WTC11 (cell line): ENCODE data around the gene KDELR3. TPM values are rescaled to one million over a fixed set of nuclear protein-coding genes. Genes with fewer than 3 reads are reported as not detected.
A peak's percentile ranks its signal among the peaks of the same experiment; 100 is the strongest.

Source experiments
- ATAC-seq: fragments of 200-7000 bp; cut with Tn5 transposase; 2 replicates; pipeline ENCODE4 v1.10.0; 2021; ENCODE audit warnings: mild to moderate bottlenecking, moderate library complexity
- CTCF ChIA-PET: fragments of 300-600 bp; sonication (Branson Sonifier 250); formaldehyde crosslinking; loops from one replicate; lab custom pipeline; 2021; ENCODE audit warnings: antibody characterized with exemption; lab: Charles Lee
- POLR2A ChIA-PET: fragments of 350-600 bp; sonication (Branson Sonifier 250); formaldehyde crosslinking; loops from one replicate; lab custom pipeline; 2021; ENCODE audit warnings: antibody characterized with exemption; lab: Charles Lee
- DNase-seq: peaks from one replicate; pipeline ENCODE4 v3.0.0; 2021; ENCODE audit warnings: low spot score
- H3K27ac Mint-ChIP-seq: 2 replicates; pipeline ENCODE4 v1.8.0; 2021; ENCODE audit warnings: mixed read lengths
- H3K27me3 Mint-ChIP-seq: 2 replicates; pipeline ENCODE4 v1.8.0; 2021; ENCODE audit warnings: low read depth, mild to moderate bottlenecking, moderate library complexity, mixed read lengths
- H3K36me3 Mint-ChIP-seq: 2 replicates; pipeline ENCODE4 v1.8.0; 2021; ENCODE audit warnings: mixed read lengths
- H3K4me1 Mint-ChIP-seq: 2 replicates; pipeline ENCODE4 v1.8.0; 2022; ENCODE audit warnings: mixed read lengths
- H3K4me3 Mint-ChIP-seq: 2 replicates; pipeline ENCODE4 v1.8.0; 2021; ENCODE audit warnings: mild to moderate bottlenecking, moderate library complexity, mixed read lengths
- H3K9me3 Mint-ChIP-seq: 2 replicates; pipeline ENCODE4 v1.8.0; 2021; ENCODE audit warnings: mixed read lengths
- EMX1 ChIP-seq: fragments of 250-450 bp; sonication (Bioruptor Pico); IDR thresholded peaks from 2 replicates; pipeline ENCODE4 v1.8.0; 2021; ENCODE audit warnings: mild to moderate bottlenecking
- RORB ChIP-seq: fragments of 250-450 bp; sonication (Bioruptor Pico); IDR thresholded peaks from 2 replicates; pipeline ENCODE4 v1.9.0; 2021; ENCODE audit warnings: mild to moderate bottlenecking
- SP1 ChIP-seq: sonication (generic); formaldehyde crosslinking; conservative IDR thresholded peaks from 2 replicates; pipeline ENCODE4 v1.8.1; 2022; ENCODE audit warnings: missing genetic modification reagents
- TP53 ChIP-seq: sonication (generic); formaldehyde crosslinking; IDR thresholded peaks from 2 replicates; pipeline ENCODE4 v1.8.1; 2023; ENCODE audit warnings: mild to moderate bottlenecking, missing genetic modification reagents
- ZNF232 ChIP-seq: sonication (generic); formaldehyde crosslinking; IDR thresholded peaks from 2 replicates; pipeline ENCODE4 v1.8.0; 2022; ENCODE audit warnings: mild to moderate bottlenecking, missing genetic modification reagents
- total RNA-seq: library from RNA; stranded (reverse); gene quantifications from 3 replicates; pipeline ENCODE4 v1.2.3, GENCODE V29; 2021
- TF ChIP-seq, protein P1 (sequence below): sonication (generic); formaldehyde crosslinking; conservative IDR thresholded peaks from 2 replicates; pipeline ENCODE4 v1.8.1; 2023; ENCODE audit warnings: mild to moderate bottlenecking, low read depth, missing genetic modification reagents, moderate library complexity
- TF ChIP-seq, protein P2 (sequence below): sonication (generic); formaldehyde crosslinking; IDR thresholded peaks from 2 replicates; pipeline ENCODE4 v1.8.0; 2022; ENCODE audit warnings: missing genetic modification reagents
- TF ChIP-seq, protein P3 (sequence below): sonication (generic); formaldehyde crosslinking; IDR thresholded peaks from 2 replicates; pipeline ENCODE4 v1.8.1; 2022; ENCODE audit warnings: mild to moderate bottlenecking, moderate library complexity, missing genetic modification reagents
- TF ChIP-seq, protein P4 (sequence below): sonication (generic); formaldehyde crosslinking; IDR thresholded peaks from 2 replicates; pipeline ENCODE4 v1.8.1; 2023; ENCODE audit warnings: mild to moderate bottlenecking, missing genetic modification reagents

Gene KDELR3
- total RNA-seq, 1 experiment from 2014 or later: 5.7 TPM

DNA sequence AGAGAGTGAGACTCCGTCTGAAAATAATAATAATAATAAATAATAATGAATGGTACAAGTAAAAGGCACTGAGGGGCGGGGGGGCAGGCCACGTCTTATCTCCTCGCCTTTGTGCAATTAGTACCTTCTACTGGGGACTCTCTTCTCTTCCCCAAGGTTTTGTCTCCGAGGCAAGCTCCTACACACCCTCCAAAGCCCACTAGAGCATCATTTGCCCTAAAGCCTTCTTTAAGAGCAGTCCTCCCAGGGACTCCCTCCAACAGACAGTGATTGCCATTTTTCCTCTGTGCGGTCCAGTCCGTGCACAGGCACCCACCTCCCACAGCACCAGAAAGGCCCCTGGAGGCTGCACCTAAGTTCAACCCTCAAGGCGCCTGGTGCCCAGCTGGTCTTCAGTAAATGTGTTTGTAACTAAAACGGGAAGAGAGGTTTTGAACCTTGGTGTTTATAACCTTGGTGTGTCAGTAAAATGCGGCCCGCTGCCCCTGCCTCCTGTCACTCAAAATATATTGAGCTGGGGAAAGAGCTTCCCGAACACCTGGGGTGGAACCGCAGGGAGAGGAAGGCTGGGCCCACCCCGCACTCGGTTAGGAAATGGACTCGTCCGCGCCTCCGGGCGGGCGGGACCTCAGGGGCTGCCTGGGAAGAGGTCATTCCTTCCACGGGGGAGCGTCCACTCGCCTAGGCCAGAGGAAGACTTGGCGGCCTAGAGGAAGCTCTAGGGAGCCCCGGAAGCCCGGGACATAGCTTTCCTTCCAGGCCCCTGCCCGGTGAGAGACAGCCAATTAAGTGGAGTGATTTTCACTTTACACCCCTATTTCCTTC, 4.7 kb upstream of the KDELR3 start:
- CTCF ChIA-PET: interaction anchor here (0.5 to 3.2 kb wide), 12 partner anchors 15 to 411 kb away, joined by 3 to 15 read pairs (median 4); partner anchors contain the start of gene DMC1
- H3K36me3 Mint-ChIP-seq: no peaks in the 10 kb centered on the region
- no peaks in the 10 kb centered on the region for H3K9me3 Mint-ChIP-seq
- H3K27ac Mint-ChIP-seq: no peak overlapping the region
- H3K4me1 Mint-ChIP-seq: peaks cover 33% of the 10 kb centered on the region
- H3K4me3 Mint-ChIP-seq: peak overlapping the region; percentile 61
- ATAC-seq: peak; percentile 32
- DNase-seq: peak; percentile 81
- TF ChIP-seq EMX1 (CRISPR knock-in tag) (no peak), SP1 (CRISPR knock-in tag) (peak; percentile 61)
- TF ChIP-seq, protein P1, sequence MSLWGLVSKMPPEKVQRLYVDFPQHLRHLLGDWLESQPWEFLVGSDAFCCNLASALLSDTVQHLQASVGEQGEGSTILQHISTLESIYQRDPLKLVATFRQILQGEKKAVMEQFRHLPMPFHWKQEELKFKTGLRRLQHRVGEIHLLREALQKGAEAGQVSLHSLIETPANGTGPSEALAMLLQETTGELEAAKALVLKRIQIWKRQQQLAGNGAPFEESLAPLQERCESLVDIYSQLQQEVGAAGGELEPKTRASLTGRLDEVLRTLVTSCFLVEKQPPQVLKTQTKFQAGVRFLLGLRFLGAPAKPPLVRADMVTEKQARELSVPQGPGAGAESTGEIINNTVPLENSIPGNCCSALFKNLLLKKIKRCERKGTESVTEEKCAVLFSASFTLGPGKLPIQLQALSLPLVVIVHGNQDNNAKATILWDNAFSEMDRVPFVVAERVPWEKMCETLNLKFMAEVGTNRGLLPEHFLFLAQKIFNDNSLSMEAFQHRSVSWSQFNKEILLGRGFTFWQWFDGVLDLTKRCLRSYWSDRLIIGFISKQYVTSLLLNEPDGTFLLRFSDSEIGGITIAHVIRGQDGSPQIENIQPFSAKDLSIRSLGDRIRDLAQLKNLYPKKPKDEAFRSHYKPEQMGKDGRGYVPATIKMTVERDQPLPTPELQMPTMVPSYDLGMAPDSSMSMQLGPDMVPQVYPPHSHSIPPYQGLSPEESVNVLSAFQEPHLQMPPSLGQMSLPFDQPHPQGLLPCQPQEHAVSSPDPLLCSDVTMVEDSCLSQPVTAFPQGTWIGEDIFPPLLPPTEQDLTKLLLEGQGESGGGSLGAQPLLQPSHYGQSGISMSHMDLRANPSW (CRISPR knock-in tag): no peak
- TF ChIP-seq, protein P2, sequence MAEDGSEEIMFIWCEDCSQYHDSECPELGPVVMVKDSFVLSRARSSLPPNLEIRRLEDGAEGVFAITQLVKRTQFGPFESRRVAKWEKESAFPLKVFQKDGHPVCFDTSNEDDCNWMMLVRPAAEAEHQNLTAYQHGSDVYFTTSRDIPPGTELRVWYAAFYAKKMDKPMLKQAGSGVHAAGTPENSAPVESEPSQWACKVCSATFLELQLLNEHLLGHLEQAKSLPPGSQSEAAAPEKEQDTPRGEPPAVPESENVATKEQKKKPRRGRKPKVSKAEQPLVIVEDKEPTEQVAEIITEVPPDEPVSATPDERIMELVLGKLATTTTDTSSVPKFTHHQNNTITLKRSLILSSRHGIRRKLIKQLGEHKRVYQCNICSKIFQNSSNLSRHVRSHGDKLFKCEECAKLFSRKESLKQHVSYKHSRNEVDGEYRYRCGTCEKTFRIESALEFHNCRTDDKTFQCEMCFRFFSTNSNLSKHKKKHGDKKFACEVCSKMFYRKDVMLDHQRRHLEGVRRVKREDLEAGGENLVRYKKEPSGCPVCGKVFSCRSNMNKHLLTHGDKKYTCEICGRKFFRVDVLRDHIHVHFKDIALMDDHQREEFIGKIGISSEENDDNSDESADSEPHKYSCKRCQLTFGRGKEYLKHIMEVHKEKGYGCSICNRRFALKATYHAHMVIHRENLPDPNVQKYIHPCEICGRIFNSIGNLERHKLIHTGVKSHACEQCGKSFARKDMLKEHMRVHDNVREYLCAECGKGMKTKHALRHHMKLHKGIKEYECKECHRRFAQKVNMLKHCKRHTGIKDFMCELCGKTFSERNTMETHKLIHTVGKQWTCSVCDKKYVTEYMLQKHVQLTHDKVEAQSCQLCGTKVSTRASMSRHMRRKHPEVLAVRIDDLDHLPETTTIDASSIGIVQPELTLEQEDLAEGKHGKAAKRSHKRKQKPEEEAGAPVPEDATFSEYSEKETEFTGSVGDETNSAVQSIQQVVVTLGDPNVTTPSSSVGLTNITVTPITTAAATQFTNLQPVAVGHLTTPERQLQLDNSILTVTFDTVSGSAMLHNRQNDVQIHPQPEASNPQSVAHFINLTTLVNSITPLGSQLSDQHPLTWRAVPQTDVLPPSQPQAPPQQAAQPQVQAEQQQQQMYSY: peak; percentile 99
- TF ChIP-seq, protein P3, sequence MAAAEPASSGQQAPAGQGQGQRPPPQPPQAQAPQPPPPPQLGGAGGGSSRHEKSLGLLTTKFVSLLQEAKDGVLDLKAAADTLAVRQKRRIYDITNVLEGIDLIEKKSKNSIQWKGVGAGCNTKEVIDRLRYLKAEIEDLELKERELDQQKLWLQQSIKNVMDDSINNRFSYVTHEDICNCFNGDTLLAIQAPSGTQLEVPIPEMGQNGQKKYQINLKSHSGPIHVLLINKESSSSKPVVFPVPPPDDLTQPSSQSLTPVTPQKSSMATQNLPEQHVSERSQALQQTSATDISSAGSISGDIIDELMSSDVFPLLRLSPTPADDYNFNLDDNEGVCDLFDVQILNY (CRISPR knock-in tag): peak; percentile 46; the same call in 1 of the 2 replicates
- POLR2A ChIA-PET: interaction anchor here (1.2 kb wide), 1 partner anchor 10 kb away, joined by 4 read pairs; no protein-coding TSS in a partner anchor
- H3K27me3 Mint-ChIP-seq: peaks cover 89% of the 10 kb centered on the region

DNA sequence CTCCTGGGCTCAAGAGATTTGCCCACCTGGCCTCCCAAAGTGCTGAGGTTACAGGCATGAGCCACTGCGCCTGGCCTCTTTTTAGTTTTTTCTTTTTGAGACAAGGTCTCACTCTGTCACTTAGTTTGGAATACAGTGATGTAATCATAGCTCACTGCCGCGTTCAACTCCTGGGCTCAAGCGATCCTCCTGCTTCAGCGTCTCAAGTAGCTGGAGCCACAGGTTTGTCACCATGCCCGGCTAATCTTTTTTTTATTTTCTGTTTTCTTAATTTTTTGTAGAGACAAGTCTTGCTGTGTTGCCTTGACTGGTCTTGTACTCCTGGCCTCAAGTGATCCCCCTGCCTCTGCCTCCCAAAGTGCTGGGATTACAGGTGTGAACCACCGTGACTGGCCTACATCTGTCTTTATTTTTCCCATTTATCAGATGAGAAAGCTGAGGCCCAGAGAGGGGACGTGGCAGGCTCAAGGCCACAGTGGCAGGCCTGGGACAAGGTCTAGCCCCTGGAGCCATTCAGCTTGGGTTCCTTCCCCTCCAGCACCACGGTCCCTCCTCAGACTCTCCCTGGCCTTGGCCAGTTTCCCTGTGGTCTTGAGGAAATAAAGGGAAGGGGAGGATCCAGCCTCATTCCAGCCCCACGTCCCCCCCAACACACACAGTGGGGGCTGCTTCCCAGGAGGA, 2.8 kb upstream of the KDELR3 start:
- Mint-ChIP-seq H3K36me3 (no peaks in the 10 kb centered on the region), H3K4me3 (no peak overlapping the region), H3K4me1 (peaks cover 33% of the 10 kb centered on the region), H3K27ac (no peak overlapping the region), H3K27me3 (peaks cover 83% of the 10 kb centered on the region), H3K9me3 (no peaks in the 10 kb centered on the region)
- ATAC-seq: no peak
- no peak for DNase-seq
- ChIA-PET CTCF (interaction anchor here (1.7 kb wide), 2 partner anchors 30 to 351 kb away, joined by 5 read pairs; no protein-coding TSS in a partner anchor), POLR2A (interaction anchor here (0.7 to 1.0 kb wide), 2 partner anchors 16 to 65 kb away, joined by 3 to 4 read pairs; no protein-coding TSS in a partner anchor)
- TF ChIP-seq TP53: no peak
- TF ChIP-seq, protein P4, sequence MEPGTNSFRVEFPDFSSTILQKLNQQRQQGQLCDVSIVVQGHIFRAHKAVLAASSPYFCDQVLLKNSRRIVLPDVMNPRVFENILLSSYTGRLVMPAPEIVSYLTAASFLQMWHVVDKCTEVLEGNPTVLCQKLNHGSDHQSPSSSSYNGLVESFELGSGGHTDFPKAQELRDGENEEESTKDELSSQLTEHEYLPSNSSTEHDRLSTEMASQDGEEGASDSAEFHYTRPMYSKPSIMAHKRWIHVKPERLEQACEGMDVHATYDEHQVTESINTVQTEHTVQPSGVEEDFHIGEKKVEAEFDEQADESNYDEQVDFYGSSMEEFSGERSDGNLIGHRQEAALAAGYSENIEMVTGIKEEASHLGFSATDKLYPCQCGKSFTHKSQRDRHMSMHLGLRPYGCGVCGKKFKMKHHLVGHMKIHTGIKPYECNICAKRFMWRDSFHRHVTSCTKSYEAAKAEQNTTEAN (CRISPR knock-in tag): no peak
- TF ChIP-seq RORB: no peak
- TF ChIP-seq ZNF232 (CRISPR knock-in tag): no peak
